Dermis lymphatic vessel endothelial cell (primary cell): Measurements from ENCODE around the gene ADCK1. TPM values are rescaled to one million over a fixed set of nuclear protein-coding genes. Genes with fewer than 3 reads are reported as not detected.

Source experiments
- total RNA-seq: library from RNA; depleted of rRNA; stranded (reverse); fragments of >200 nt; gene quantifications from 2 replicates; pipeline ENCODE4 v1.2.1, GENCODE V29; 2014

ADCK1 gene
- 2.4 and 3.7 TPM in 2 replicates for total RNA-seq

GRCh38 chr14:77799863-77800730 is at the start of gene ADCK1:
Gene ADCK1, plus strand, starts transcription at chr14:77800109. Its CDS starts 18,870 bp downstream, at chr14:77818979.

GRCh38 chr14:77760381-77761204 is 39.3 kb upstream of the ADCK1 start, which contains the start of gene SNW1:
Gene SNW1, minus strand, starts transcription at chr14:77761156. Its CDS starts 29 bp downstream, at chr14:77761127.

Other genes with a start within 250 kb of the ADCK1 start
- 80.3 and 85.1 TPM in 2 replicates for gene SPTLC2, start 183.5 kb upstream of the ADCK1 start, total RNA-seq
- 6.4 and 8.9 TPM in 2 replicates for gene ALKBH1, start 92.1 kb upstream of the ADCK1 start, total RNA-seq
- 102 and 141 TPM in 2 replicates for gene SLIRP, start 92.0 kb upstream of the ADCK1 start, total RNA-seq
- 46.1 and 61.7 TPM in 2 replicates for gene SNW1, start 39.0 kb upstream of the ADCK1 start, total RNA-seq